NCI-H2107 treated with DMSO at 0.1 percent for 48 hours (cell line): ENCODE results near the gene SOSTDC1.
A peak's percentile ranks its signal among the peaks of the same experiment; 100 is the strongest.
"Not testable (repeated sequence)": the region's sequence is repeated elsewhere in the genome, so short reads cannot be mapped to it uniquely, and the experiment has no call there.

Experiments used
- DNase-seq: peaks from one replicate; lab custom pipeline; 2025; ENCODE audit not compliant: unreplicated experiment; lab: John Stamatoyannopoulos, UW

The SOSTDC1 gene

DNA sequence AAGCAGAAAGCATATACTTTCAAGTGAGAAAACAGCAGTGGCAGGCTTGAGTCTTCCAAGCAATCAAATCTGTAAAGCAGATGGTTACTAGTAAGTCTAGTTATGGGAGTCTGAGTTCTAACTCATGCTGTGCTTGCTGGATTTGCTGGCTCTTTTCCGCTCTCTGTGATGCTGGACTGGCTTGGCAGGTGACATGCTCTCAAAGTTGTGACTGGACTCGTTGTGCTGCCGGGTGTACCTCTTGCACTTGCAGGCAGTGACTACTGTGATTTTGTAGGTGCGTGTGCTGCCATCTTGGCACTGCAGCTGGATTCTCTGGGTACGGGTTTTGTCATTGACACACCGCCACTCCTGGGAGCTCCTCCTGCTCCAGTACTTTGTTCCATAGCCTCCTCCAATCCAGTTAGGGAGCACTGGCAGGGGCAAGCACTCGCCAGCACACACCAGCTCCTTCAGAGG lies 3.1 kb downstream of the SOSTDC1 start:
- DNase-seq, result no peak

- no peak for DNase-seq
These were observed 4.6 kb downstream of the SOSTDC1 start for GRCh38 chr7:16460789-16461493.

DNA sequence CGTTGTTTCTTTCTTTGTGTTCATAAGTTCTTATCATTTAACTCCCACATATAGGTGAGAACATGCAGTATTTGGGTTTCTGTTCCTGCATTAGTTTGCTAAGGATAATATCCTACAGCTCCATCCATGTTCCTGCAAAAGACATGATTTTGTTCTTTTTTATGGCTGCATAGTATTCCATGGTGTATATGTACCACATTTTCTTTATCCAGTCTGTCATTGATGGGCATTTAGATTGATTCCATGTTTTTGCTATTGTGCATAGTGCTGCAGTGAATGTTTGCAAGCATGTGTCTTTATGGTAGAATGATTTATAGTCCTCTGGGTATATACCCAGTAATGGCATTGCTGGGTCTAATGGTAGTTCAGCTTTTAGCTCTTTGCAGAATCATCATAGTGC lies 9.2 kb downstream of the SOSTDC1 start:
- not testable (repeated sequence) for DNase-seq

DNA sequence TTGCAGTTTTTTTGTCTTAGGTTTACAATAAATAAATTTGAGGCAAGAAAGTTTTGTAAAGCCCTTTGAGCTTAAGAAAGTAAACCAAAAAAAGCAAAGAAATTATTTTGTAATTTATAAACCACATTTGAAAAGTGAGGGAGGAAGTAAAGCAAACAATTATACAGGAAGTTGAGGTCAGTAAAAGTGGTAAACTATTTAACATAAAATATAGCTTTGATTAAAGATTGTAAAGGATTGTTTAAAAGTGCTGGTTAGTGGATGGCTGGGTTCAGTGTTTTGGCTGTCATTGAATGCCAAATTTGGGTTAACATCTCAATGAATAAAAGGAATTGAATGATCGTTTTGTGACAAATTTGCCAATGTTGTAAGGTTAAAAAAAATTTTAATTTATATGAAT lies 9.9 kb downstream of the SOSTDC1 start:
- no peak for DNase-seq

GRCh38 chr7:16450366-16450765 lies 15.2 kb downstream of the SOSTDC1 start:
- DNase-seq, result no peak

GRCh38 chr7:16447876-16448275 lies 17.7 kb downstream of the SOSTDC1 start:
- DNase-seq, result no peak

DNA sequence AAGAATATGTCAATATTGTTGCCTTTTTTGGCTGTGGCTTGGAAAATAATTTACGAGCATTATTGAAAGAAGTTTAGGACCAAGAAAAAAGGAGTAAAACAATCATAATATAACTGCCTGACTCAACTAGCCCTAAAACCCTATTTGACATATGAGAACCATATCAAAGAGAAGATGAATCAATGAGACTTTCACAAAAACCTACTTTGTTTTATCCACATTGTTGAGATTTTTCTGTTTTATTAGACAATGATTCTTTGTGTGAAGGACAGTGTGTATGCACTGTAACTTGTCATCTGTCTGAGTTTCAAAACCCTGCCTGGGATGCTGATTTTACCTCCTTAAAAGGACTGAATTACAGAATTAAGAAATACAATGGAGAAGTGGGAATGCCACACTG lies 19.0 kb downstream of the SOSTDC1 start:
- no peak for DNase-seq

DNA sequence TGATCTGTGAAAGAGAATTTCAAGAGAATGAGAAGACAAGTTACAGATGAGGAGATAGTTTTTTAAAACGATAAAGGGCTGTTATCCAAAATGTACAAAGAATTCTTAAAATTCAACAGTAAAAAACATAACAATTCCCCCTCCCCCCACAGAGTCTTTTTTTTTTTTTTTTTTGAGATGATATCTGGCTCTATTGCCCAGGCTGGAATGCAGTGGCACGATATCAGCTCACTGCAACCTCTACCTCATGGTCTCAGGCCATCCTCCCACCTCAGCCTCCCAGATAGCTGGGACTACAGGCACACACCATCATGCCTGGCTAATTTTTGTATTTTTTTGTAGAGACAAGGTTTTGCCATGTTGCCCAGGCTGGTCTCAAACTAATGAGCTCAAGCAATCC lies 21.7 kb downstream of the SOSTDC1 start:
- DNase-seq, result not testable (repeated sequence)

DNA sequence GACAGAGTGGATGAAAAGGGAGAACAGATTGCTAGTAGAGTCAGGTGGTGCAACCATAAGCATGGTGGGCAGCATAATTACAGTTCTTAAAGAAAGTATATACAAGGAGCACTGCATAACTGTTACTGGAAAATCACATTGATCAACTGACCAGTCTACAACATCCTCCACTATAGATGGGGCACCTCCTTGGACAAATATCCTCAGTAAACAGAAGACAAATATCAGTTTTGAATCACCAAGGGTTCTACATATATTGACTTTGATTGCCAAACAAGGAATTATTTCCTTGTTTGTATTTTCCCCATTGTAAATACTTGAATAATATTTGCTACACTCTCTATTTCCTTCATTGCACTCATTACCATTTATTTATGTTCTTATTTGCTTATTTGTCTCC lies 26.6 kb downstream of the SOSTDC1 start:
- DNase-seq, result no peak

- no peak for DNase-seq
These were observed 29.2 kb downstream of the SOSTDC1 start for GRCh38 chr7:16436306-16436705.

DNA sequence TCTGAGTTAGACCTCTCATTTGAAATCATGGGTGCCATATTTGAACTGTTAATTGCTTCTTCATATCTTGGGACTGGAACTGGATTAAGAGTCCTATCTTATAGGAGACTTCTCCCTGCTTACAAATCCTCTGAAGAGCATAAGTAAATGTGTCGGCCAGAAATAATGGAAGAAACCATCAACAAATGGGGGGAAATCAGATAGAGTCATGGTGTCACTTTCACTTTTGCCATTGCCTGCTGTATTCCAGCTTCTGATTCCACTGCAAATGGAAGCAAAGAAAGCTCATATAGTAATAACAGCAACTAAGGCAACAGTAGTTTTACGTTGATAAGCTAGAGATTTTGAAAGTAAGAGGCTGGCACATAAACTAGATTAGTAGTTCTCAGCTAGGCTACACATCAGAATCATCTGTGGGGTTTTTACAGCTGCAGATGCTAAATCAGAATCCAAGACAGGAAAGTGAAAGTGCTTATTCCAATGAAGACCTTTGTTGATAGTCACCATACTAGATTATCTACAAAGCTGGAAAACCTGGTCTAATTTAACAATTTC lies 31.9 kb downstream of the SOSTDC1 start:
- no peak for DNase-seq

GRCh38 chr7:16432425-16432731 lies 33.2 kb downstream of the SOSTDC1 start:
- DNase-seq, result no peak

DNA sequence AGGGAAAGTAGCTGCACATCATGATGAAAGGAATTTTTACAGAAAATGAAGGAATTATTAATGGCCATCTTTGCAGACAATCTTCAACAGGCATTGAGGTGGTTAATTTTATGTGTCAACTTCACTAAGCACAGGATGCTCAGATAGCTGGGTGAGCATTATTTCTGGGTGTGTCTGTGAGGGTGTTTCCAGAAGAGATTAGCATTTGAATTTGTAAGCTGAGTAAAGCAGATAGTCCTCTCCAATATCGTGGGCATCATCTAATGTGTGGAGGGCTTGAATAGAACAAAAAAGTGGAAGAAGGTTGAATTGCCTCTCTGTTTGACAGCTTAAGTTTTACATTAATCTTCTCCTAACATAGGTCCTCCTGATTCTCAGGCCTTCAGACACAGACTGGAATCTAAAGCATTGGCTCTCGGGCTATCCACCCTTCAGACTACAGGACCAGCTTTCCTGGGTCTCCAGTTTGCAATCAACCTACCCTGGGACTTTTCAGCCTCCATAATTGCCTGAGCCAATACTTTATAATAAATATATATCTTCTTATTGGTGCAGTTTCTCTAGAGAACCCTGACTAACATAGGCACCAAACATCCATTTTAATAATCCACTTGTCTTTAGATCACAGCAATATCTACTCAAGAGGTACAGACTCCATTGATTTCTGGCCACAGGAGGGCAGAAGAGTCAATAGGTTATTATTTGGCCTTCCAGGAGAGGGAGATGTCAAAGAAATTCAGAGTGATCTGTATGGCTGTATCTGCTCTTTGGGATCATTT lies 33.7 kb downstream of the SOSTDC1 start:
- DNase-seq, result peak; percentile 23

- no peak for DNase-seq
These were observed 35.4 kb downstream of the SOSTDC1 start for GRCh38 chr7:16430133-16430532.

DNA sequence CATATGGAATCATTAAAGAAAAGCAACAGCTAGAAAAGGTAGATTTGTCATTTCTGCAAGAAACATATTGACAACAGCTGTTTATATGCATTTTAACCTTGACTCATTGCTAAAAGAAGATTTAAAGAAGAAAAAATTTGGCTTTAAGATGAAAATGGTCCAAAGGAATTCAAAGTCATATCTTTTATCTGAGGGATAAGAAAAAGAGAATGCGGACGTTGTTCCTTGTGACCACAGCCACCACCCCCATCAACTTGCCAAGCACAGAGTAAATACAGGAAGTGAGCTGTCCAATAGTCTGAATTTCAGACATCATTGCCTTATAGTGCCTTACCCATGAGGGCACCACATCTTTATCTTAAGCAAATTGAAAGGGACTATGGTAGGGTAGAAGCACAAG lies 36.9 kb downstream of the SOSTDC1 start:
- DNase-seq, result no peak

GRCh38 chr7:16428182-16428581 lies 37.4 kb downstream of the SOSTDC1 start:
- no peak for DNase-seq

GRCh38 chr7:16423761-16424160 lies 41.8 kb downstream of the SOSTDC1 start:
- no peak for DNase-seq

GRCh38 chr7:16422917-16423316 lies 42.6 kb downstream of the SOSTDC1 start:
- DNase-seq, result no peak

- DNase-seq, result no peak
These were observed 43.5 kb downstream of the SOSTDC1 start for GRCh38 chr7:16422103-16422435.

DNA sequence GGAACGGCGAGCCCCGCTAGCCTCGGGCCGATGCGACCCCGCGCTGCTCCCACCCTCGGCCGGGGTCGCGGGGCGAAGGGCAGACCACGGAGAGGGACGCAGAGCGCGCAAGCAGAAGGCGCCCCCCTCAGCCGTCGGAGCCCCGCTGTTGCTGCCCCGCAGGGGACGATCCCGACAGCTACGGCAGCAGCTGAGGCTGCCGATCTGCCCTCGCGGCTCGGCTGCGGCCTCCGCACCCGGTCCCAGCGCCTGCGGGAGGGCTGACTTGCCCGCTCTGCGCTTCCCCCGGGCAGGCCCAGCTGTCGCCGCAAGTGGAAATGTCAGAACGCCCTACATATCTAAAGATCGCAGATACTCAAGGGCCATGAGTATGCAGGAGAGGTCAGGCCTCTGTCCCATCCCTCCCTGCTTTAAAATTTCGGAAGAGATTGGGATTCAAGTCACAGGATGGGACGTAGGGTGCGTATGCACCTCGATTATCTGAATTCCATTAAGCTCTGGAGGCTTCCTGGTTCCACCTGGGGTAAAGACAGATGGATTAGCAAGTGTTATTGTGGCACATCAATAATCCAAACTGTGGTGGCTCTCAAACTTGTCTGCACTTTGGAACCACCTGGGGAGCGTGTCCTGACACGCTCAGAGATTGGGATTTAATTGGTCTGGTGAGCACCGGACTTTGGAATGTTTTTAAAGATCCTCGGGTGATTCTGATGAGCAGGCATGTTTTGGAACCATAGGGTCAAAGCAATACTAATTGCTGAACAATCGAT lies 44.0 kb downstream of the SOSTDC1 start, which contains the start of gene CRPPA:
CRPPA (minus strand) TSS at position 206 of the 770 bp plus-strand sequence. CDS start 216 bp downstream, outside the sequence.
- no peak for DNase-seq

- DNase-seq, result peak; percentile 90
These were observed 44.7 kb downstream of the SOSTDC1 start for GRCh38 chr7:16420649-16421332.
